ENCODE measurements around the gene SRGAP2C.
"Not testable (repeated sequence)": the region's sequence is repeated elsewhere in the genome, so short reads cannot be mapped to it uniquely, and the experiment has no call there.

DNA sequence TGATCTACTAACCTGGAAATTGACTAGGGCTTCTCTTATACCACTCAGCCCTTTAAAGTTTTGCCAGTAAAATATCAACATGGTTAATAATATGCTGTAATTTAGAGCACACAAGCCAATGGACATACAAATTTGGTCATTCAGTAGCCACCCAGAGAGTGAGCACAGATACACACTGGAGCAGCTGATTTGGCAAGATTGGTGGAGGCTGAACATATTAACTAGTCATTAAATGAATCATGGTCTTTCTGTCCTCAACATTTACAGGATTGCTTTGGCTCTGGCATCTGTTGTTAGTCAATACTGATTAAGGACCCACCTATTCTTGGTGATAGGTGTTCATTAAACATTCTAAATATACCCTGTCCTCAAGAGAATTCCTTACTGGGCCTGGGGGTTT is 130.7 kb downstream of the SRGAP2C start:
- TF ChIP-seq, protein P1, sequence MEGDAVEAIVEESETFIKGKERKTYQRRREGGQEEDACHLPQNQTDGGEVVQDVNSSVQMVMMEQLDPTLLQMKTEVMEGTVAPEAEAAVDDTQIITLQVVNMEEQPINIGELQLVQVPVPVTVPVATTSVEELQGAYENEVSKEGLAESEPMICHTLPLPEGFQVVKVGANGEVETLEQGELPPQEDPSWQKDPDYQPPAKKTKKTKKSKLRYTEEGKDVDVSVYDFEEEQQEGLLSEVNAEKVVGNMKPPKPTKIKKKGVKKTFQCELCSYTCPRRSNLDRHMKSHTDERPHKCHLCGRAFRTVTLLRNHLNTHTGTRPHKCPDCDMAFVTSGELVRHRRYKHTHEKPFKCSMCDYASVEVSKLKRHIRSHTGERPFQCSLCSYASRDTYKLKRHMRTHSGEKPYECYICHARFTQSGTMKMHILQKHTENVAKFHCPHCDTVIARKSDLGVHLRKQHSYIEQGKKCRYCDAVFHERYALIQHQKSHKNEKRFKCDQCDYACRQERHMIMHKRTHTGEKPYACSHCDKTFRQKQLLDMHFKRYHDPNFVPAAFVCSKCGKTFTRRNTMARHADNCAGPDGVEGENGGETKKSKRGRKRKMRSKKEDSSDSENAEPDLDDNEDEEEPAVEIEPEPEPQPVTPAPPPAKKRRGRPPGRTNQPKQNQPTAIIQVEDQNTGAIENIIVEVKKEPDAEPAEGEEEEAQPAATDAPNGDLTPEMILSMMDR (IDR thresholded peaks at IDR 0.05; ENCODE audit: low read depth, low read length): not testable (repeated sequence)
- TF ChIP-seq POLR2A (IDR thresholded peaks at IDR 0.05; ENCODE audit: extremely low read depth, insufficient read length): not testable (repeated sequence)
- TF ChIP-seq, protein P2, sequence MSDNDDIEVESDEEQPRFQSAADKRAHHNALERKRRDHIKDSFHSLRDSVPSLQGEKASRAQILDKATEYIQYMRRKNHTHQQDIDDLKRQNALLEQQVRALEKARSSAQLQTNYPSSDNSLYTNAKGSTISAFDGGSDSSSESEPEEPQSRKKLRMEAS (IDR thresholded peaks at IDR 0.05; ENCODE audit: low read depth, low read length): not testable (repeated sequence)

All from NB4 (cell line).